Caki2 (cell line): ENCODE data around the gene CNTNAP1. TPM values are rescaled to one million over a fixed set of nuclear protein-coding genes. Genes with fewer than 3 reads are reported as not detected.

Experiments used
- DNase-seq: peaks from one replicate; pipeline ENCODE4 v3.0.0-alpha.2; 2015; ENCODE audit warnings: low read depth
- in situ Hi-C: cut with HindIII; loops from 2 replicates; pipeline ENCODE4 v1.10.0; 2016; ENCODE audit warnings: low sequenced_read_pairs, low pct_unique_long_range_greater_than_20kb, mixed read lengths
- total RNA-seq: library from RNA; depleted of rRNA; stranded (reverse); fragments of >200 nt; shearing (Covaris generic); gene quantifications from 2 replicates; pipeline ENCODE4 v1.2.3, GENCODE V29; 2014; ENCODE audit warnings: low replicate concordance; rRNA removed

CNTNAP1 gene
- total RNA-seq, 1 experiment from 2014 or later: 3.2 TPM

DNA sequence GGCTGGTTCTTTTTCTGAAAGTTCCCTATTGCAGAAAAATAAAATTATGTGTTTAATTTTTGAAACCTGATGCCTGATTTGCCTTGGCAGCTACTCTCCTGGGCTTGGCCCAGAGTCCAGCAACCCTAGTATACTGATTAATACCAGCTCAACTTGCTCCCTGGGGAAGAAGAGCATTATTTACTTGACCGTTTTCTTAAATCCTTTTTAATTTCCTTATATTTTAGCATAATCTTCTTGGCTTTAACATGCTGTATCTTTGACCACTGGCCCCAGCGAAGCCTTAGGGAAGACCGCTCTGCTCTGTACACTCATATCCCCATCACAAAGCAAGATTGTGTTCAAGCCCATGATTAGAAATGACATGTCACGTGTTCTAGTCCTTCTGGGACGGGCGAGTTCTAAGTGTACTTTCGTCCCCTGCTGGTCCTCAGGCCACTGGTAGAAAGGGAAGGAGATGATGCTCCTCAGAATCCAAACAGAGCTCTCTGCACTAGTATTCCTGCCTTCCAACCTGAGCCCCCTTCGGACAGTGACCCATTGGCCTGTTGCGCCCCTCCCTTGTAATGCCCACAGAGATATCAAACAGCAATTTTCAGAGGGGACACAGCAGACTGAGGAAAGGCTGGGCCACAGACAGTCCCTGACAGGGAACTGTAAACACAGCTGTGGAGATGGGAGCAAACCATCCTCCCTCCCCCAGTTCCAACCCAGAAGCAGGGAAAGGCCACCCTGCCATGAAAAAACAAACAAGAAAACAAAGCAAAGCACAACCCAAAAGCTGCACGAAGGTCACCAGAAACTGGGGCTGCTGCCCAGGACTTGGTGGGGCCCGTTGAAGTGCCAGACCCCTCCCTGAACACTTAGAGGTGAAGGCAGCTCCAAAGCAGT is 66.8 kb downstream of the CNTNAP1 start:
- no peak for DNase-seq
- in situ Hi-C loops: loop anchor here (25.0 kb wide), 1 partner anchor 137 kb away; the partner anchor contains the start of genes RETREG3 and TUBG1

Other genes starting within 250 kb of the CNTNAP1 start
- gene ATP6V0A1, start 223.7 kb upstream of the CNTNAP1 start, total RNA-seq: 42.0 and 49.6 TPM in 2 replicates
- 53.9 and 64.5 TPM in 2 replicates for gene NAGLU, start 146.3 kb upstream of the CNTNAP1 start, total RNA-seq
- not detected in 2 replicates for gene HSD17B1, start 129.6 kb upstream of the CNTNAP1 start, total RNA-seq
- gene COASY, start 120.4 kb upstream of the CNTNAP1 start, total RNA-seq: 24.0 and 29.5 TPM in 2 replicates
- 13.0 and 21.9 TPM in 2 replicates for gene MLX, start 115.4 kb upstream of the CNTNAP1 start, total RNA-seq
- gene PSMC3IP, start 104.8 kb upstream of the CNTNAP1 start, total RNA-seq: 3.4 and 8.6 TPM in 2 replicates
- gene RETREG3, start 73.2 kb upstream of the CNTNAP1 start, total RNA-seq: 50.5 and 90.2 TPM in 2 replicates
- gene TUBG1, start 72.8 kb upstream of the CNTNAP1 start, total RNA-seq: 74.8 and 76.6 TPM in 2 replicates
- gene TUBG2, start 23.2 kb upstream of the CNTNAP1 start, total RNA-seq: 3.1 and 6.7 TPM in 2 replicates
- 20.5 and 21.5 TPM in 2 replicates for gene PLEKHH3, start 5.5 kb upstream of the CNTNAP1 start, total RNA-seq
- not detected in 2 replicates for gene CCR10, start 688 bp upstream of the CNTNAP1 start, total RNA-seq
- gene EZH1, start 62.5 kb downstream of the CNTNAP1 start, total RNA-seq: 8.2 and 21.3 TPM in 2 replicates
- not detected in 2 replicates for gene RAMP2, start 78.7 kb downstream of the CNTNAP1 start, total RNA-seq
- 123 and 179 TPM in 2 replicates for gene VPS25, start 90.9 kb downstream of the CNTNAP1 start, total RNA-seq
- not detected in 2 replicates for gene WNK4, start 98.1 kb downstream of the CNTNAP1 start, total RNA-seq
- 211 and 246 TPM in 2 replicates for gene COA3, start 116.2 kb downstream of the CNTNAP1 start, total RNA-seq
- gene CNTD1, start 116.3 kb downstream of the CNTNAP1 start, total RNA-seq: 0.09 TPM in 1 of 2 replicates, not detected in the other
- gene BECN1, start 141.8 kb downstream of the CNTNAP1 start, total RNA-seq: 107 and 132 TPM in 2 replicates
- gene PSME3, start 150.9 kb downstream of the CNTNAP1 start, total RNA-seq: 61.1 and 83.1 TPM in 2 replicates
- 0.38 TPM in 1 of 2 replicates, not detected in the other for gene AOC2, start 162.0 kb downstream of the CNTNAP1 start, total RNA-seq
- 0.17 TPM in 1 of 2 replicates, not detected in the other for gene AOC3, start 168.7 kb downstream of the CNTNAP1 start, total RNA-seq
- gene G6PC1, start 218.3 kb downstream of the CNTNAP1 start, total RNA-seq: not detected in 2 replicates